Panc1 (cell line): ENCODE measurements around the gene SAMD14. TPM values are rescaled to one million over a fixed set of nuclear protein-coding genes. Genes with fewer than 3 reads are reported as not detected.

Source experiments
- ATAC-seq: fragments of 200-7000 bp; cut with Tn5 transposase; 2 replicates; pipeline ENCODE4 v1.9.1; 2020; ENCODE audit warnings: mild to moderate bottlenecking, moderate library complexity
- BruUV-seq: library from RNA; stranded (reverse); fragments of 400-500 nt; replicated peaks from 2 replicates; lab custom pipeline; 2021; lab: Mats Ljungman, UMichigan
- CTCF ChIA-PET: fragments of 300-600 bp; sonication (Branson Sonifier 250); formaldehyde crosslinking; loops from one replicate; lab custom pipeline; 2022; ENCODE audit warnings: antibody characterized with exemption; lab: Charles Lee
- POLR2A ChIA-PET: fragments of 300-600 bp; sonication (Branson Sonifier 250); formaldehyde crosslinking; loops from one replicate; lab custom pipeline; 2022; ENCODE audit warnings: antibody characterized with exemption; lab: Charles Lee
- DNase-seq: peaks from one replicate; pipeline ENCODE4 v3.0.0-alpha.2; 2010; ENCODE audit warnings: low read depth, low spot score
- H3K27ac ChIP-seq: 2 replicates; pipeline ENCODE4 v1.5.1; 2011; ENCODE audit warnings: mild to moderate bottlenecking, low read length, inconsistent platforms
- H3K27me3 ChIP-seq: fragments of 200-500 bp; sonication (Bioruptor generic); 2 replicates; pipeline ENCODE4 v1.6.0; 2014; ENCODE audit warnings: low read length, inconsistent platforms; ENCODE audit not compliant: control insufficient read depth, insufficient read depth
- H3K36me3 ChIP-seq: fragments of 200-500 bp; sonication (Bioruptor generic); 2 replicates; pipeline ENCODE4 v1.5.1; 2014; ENCODE audit warnings: inconsistent platforms, mild to moderate bottlenecking, low read length, moderate library complexity; ENCODE audit not compliant: control insufficient read depth, insufficient read depth
- H3K4me1 ChIP-seq: 2 replicates; pipeline ENCODE4 v1.5.1; 2011; ENCODE audit warnings: inconsistent platforms, mild to moderate bottlenecking, low read length, moderate library complexity; ENCODE audit not compliant: control insufficient read depth, insufficient read depth
- H3K4me3 ChIP-seq, 2 experiments: 2 replicates each; pipeline ENCODE4 v1.5.1; 2011 to 2012; ENCODE audit warnings: low read depth in 2 of 2, low read length in 2 of 2, mild to moderate bottlenecking in 2 of 2, inconsistent platforms in 1 of 2, moderate library complexity in 1 of 2
- H3K9me3 ChIP-seq: fragments of 200-500 bp; sonication (Bioruptor generic); 2 replicates; pipeline ENCODE4 v1.5.1; 2014; ENCODE audit warnings: low read depth, mild to moderate bottlenecking, inconsistent platforms, low read length, moderate library complexity; ENCODE audit not compliant: control insufficient read depth, insufficient read depth
- POLR2AphosphoS5 ChIP-seq: IDR thresholded peaks from 2 replicates; pipeline ENCODE4 v1.6.1; 2012; ENCODE audit warnings: mild to moderate bottlenecking, low read depth, low read length, moderate library complexity
- REST ChIP-seq, 2 experiments: IDR thresholded peaks; 2 replicates each; pipeline ENCODE4 v1.6.1; 2011 to 2012; ENCODE audit warnings: low read depth in 2 of 2, control low read depth in 1 of 2, low read length in 1 of 2, mild to moderate bottlenecking in 1 of 2, moderate library complexity in 1 of 2; ENCODE audit not compliant: insufficient read depth in 1 of 2
- SIN3A ChIP-seq: IDR thresholded peaks from 2 replicates; pipeline ENCODE4 v1.6.1; 2012; ENCODE audit warnings: low read depth, mild to moderate bottlenecking, low read length, moderate library complexity, borderline replicate concordance; ENCODE audit not compliant: insufficient read depth
- TCF7L2 ChIP-seq: IDR thresholded peaks from 2 replicates; pipeline ENCODE4 v1.6.1; 2011; ENCODE audit warnings: mild to moderate bottlenecking, low read depth, low read length, inconsistent platforms
- in situ Hi-C: cut with HindIII; loops from 2 replicates; pipeline ENCODE4 v1.10.0; 2016; ENCODE audit warnings: low sequenced_read_pairs, low pct_unique_long_range_greater_than_20kb
- intact Hi-C: fragments of 100-400 bp; cut with micrococcal nuclease; formaldehyde crosslinking; loops from one replicate; pipeline ENCODE4 v1.10.0; 2022; ENCODE audit not compliant: unreplicated experiment
- total RNA-seq: library from RNA; stranded (reverse); gene quantifications from one replicate; pipeline ENCODE4 v1.2.1, GENCODE V29; 2021; ENCODE audit not compliant: unreplicated experiment
- TF ChIP-seq, protein P1 (sequence below): fragments of 450-650 bp; IDR thresholded peaks from 2 replicates; pipeline ENCODE4 v1.5.1; 2017; ENCODE audit warnings: mild to moderate bottlenecking

Gene SAMD14
- total RNA-seq, 1 experiment from 2014 or later: 6.9 TPM

- no TSS peak for BruUV-seq
- TF ChIP-seq SIN3A: no peak
- TF ChIP-seq TCF7L2: no peak
- TF ChIP-seq, protein P1, sequence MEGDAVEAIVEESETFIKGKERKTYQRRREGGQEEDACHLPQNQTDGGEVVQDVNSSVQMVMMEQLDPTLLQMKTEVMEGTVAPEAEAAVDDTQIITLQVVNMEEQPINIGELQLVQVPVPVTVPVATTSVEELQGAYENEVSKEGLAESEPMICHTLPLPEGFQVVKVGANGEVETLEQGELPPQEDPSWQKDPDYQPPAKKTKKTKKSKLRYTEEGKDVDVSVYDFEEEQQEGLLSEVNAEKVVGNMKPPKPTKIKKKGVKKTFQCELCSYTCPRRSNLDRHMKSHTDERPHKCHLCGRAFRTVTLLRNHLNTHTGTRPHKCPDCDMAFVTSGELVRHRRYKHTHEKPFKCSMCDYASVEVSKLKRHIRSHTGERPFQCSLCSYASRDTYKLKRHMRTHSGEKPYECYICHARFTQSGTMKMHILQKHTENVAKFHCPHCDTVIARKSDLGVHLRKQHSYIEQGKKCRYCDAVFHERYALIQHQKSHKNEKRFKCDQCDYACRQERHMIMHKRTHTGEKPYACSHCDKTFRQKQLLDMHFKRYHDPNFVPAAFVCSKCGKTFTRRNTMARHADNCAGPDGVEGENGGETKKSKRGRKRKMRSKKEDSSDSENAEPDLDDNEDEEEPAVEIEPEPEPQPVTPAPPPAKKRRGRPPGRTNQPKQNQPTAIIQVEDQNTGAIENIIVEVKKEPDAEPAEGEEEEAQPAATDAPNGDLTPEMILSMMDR: no peak
- TF ChIP-seq POLR2AphosphoS5: no peak
- no peak for TF ChIP-seq REST (IDR thresholded peaks at IDR 0.05; ENCODE audit: insufficient read depth in 1 of 2, low read depth in 2 of 2, low read length in 1 of 2)
- Histone ChIP-seq H3K4me1 (peaks cover 16% of the 10 kb centered on the region), H3K27me3 (no peaks in the 10 kb centered on the region), H3K4me3 (no peak overlapping the region), H3K27ac (no peak overlapping the region), H3K36me3 (peaks cover 27% of the 10 kb centered on the region), H3K9me3 (no peaks in the 10 kb centered on the region)
- POLR2A ChIA-PET: no interaction called here
- CTCF ChIA-PET: interaction anchor here (1.0 kb wide), 1 partner anchor 23 kb away, joined by 3 read pairs; no protein-coding TSS in a partner anchor
- DNase-seq (no peak), ATAC-seq (no peak)
- intact Hi-C loops: no loop called here
- in situ Hi-C loops: no loop called here
These were observed 11.8 kb upstream of the SAMD14 start for GRCh38 chr17:50141745-50142110.

GRCh38 chr17:50141026-50141744, 11.2 kb upstream of the SAMD14 start:
- no peaks in the 10 kb centered on the region for H3K27me3 ChIP-seq
- no peak overlapping the region for H3K4me3 ChIP-seq
- ATAC-seq: no peak
- BruUV-seq: no TSS peak
- peaks cover 27% of the 10 kb centered on the region for H3K36me3 ChIP-seq
- POLR2A ChIA-PET: interaction anchor here (0.6 kb wide), 1 partner anchor 8 kb away, joined by 3 read pairs; no protein-coding TSS in a partner anchor
- in situ Hi-C loops (no loop called here), intact Hi-C loops (no loop called here)
- DNase-seq: no peak
- H3K4me1 ChIP-seq: peaks cover 10% of the 10 kb centered on the region
- TF ChIP-seq REST (IDR thresholded peaks at IDR 0.05; ENCODE audit: insufficient read depth in 1 of 2, low read depth in 2 of 2, low read length in 1 of 2) (no peak), SIN3A (no peak), POLR2AphosphoS5 (no peak), TCF7L2 (no peak)
- TF ChIP-seq, protein P1: no peak
- H3K27ac ChIP-seq: no peak overlapping the region
- no peaks in the 10 kb centered on the region for H3K9me3 ChIP-seq
- CTCF ChIA-PET: interaction anchor here (0.5 to 1.0 kb wide), 2 partner anchors 22 to 898 kb away, joined by 3 to 6 read pairs; no protein-coding TSS in a partner anchor
